HG02884 (cell line): ENCODE results near the gene PRR29.
"Not testable (repeated sequence)": the region's sequence is repeated elsewhere in the genome, so short reads cannot be mapped to it uniquely, and the experiment has no call there.

Source experiments
- ATAC-seq: cut with Tn5 transposase; IDR thresholded peaks from one replicate; pipeline ENCODE4 v1.9.1; 2021; ENCODE audit warnings: mild to moderate bottlenecking, moderate library complexity; ENCODE audit not compliant: unreplicated experiment

The PRR29 gene

GRCh38 chr17:64008830-64009229, 10.7 kb downstream of the PRR29 start:
- no peak for ATAC-seq

- ATAC-seq: no peak
These were observed 11.6 kb downstream of the PRR29 start for GRCh38 chr17:64009571-64010402.

- ATAC-seq: no peak
These were observed 17.3 kb downstream of the PRR29 start for GRCh38 chr17:64015447-64015846.

GRCh38 chr17:64016231-64016784, 18.2 kb downstream of the PRR29 start:
- ATAC-seq: no peak

- no peak for ATAC-seq
These were observed 18.8 kb downstream of the PRR29 start for GRCh38 chr17:64016974-64017373.

- no peak for ATAC-seq
These were observed 19.3 kb downstream of the PRR29 start for GRCh38 chr17:64017381-64017980.

GRCh38 chr17:64019551-64019961, 21.4 kb downstream of the PRR29 start:
- ATAC-seq: not testable (repeated sequence)

GRCh38 chr17:64020056-64020766, 22.1 kb downstream of the PRR29 start, which contains the start of gene ICAM2:
ICAM2 (minus strand) TSS chr17:64020633; CDS start chr17:64006691, 13,942 bp downstream.
- peak; percentile 48 for ATAC-seq

GRCh38 chr17:64022611-64023063, 24.5 kb downstream of the PRR29 start:
- no peak for ATAC-seq

- ATAC-seq: no peak
These were observed 26.1 kb downstream of the PRR29 start for GRCh38 chr17:64024215-64024654.

GRCh38 chr17:64024781-64025731, 26.9 kb downstream of the PRR29 start:
- ATAC-seq: no peak

GRCh38 chr17:64025732-64026294, 27.7 kb downstream of the PRR29 start:
- ATAC-seq: no peak

- no peak for ATAC-seq
These were observed 30.8 kb downstream of the PRR29 start for GRCh38 chr17:64028874-64029464.

- ATAC-seq: no peak
These were observed 33.9 kb downstream of the PRR29 start for GRCh38 chr17:64032081-64032480.

GRCh38 chr17:64036198-64036922, 38.2 kb downstream of the PRR29 start:
- ATAC-seq: no peak

- ATAC-seq: no peak
These were observed 39.0 kb downstream of the PRR29 start for GRCh38 chr17:64037180-64037579.

- no peak for ATAC-seq
These were observed 39.7 kb downstream of the PRR29 start for GRCh38 chr17:64037802-64038201.

- ATAC-seq: no peak
These were observed 40.4 kb downstream of the PRR29 start for GRCh38 chr17:64038331-64039105.
